Ishikawa (cell line): ENCODE data around the gene MRPL24.

ENCODE experiments used
- CEBPB ChIP-seq: IDR thresholded peaks from 2 replicates; pipeline ENCODE4 v1.6.1; 2012
- CREB1 ChIP-seq: IDR thresholded peaks from 2 replicates; pipeline ENCODE4 v1.6.1; 2012; ENCODE audit warnings: low read depth
- EGR1 ChIP-seq: IDR thresholded peaks from 2 replicates; pipeline ENCODE4 v1.6.1; 2012
- EP300 ChIP-seq: IDR thresholded peaks from 2 replicates; pipeline ENCODE4 v1.6.1; 2012; ENCODE audit warnings: borderline replicate concordance
- MAX ChIP-seq: IDR thresholded peaks from 2 replicates; pipeline ENCODE4 v1.6.1; 2012
- NFIC ChIP-seq: IDR thresholded peaks from 2 replicates; pipeline ENCODE4 v1.6.1; 2012
- RAD21 ChIP-seq: IDR thresholded peaks from 2 replicates; pipeline ENCODE4 v1.6.1; 2012; ENCODE audit warnings: low read depth
- REST ChIP-seq: IDR thresholded peaks from 2 replicates; pipeline ENCODE4 v1.6.1; 2012; ENCODE audit warnings: low read depth, mild to moderate bottlenecking
- TAF1 ChIP-seq: IDR thresholded peaks from 2 replicates; pipeline ENCODE4 v1.6.1; 2012; ENCODE audit warnings: low read depth, mild to moderate bottlenecking
- TCF12 ChIP-seq: IDR thresholded peaks from 2 replicates; pipeline ENCODE4 v1.6.1; 2012; ENCODE audit warnings: low read depth
- YY1 ChIP-seq: IDR thresholded peaks from 2 replicates; pipeline ENCODE4 v1.6.1; 2012; ENCODE audit warnings: low read depth
- ZBTB7A ChIP-seq: IDR thresholded peaks from 2 replicates; pipeline ENCODE4 v1.6.1; 2012; ENCODE audit warnings: low read depth

- TF ChIP-seq ZBTB7A (no peak), EP300 (no peak), CREB1 (no peak), MAX (no peak), NFIC (no peak), TAF1 (no peak), RAD21 (no peak), REST (no peak), EGR1 (no peak), TCF12 (no peak), CEBPB (no peak), YY1 (no peak)
Measured at GRCh38 chr1:156691191-156691590, 49.7 kb downstream of the MRPL24 start.
